B cell (primary cell): ENCODE measurements around the gene ERI2.

ENCODE experiments used
- EZH2 ChIP-seq: IDR thresholded peaks from 2 replicates; pipeline ENCODE4 v1.6.1; 2012; ENCODE audit warnings: borderline replicate concordance, low read depth, mild to moderate bottlenecking, moderate library complexity, low read length; ENCODE audit not compliant: insufficient read depth, poor library complexity, severe bottlenecking
- TF ChIP-seq, protein P1 (sequence below): fragments of 200-600 bp; IDR thresholded peaks from one replicate; pipeline ENCODE4 v1.8.0; 2022; ENCODE audit warnings: antibody characterized with exemption, mild to moderate bottlenecking

DNA sequence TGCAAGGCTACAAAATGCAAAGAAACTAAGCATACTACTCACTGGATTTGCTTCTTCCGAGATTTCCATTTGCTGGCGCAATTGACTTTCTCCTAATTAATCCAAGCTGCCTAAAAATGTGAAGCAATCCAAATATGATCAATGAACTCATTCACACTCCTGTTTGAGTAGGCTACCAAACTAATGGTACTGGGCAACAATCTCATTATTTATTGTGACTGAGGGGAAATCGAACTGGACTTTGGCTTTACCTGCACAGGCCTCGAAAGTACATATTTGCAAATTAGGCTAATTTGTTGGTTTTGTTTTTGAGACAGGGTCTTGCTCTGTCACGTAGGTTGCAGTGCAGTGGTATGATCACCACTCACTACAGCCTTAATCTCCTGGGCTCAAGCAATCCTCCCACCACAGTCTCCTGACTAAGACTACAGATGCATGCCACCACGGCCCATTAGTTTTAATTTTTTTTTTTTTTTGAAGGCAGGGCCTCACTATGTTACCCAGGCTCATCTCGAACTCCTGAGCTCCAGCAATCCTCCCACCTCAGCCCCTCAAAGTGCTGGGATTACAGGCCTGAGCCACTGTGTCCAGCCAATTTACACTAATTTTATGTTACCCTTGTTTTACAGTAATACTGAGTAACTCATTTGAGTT is 2.6 kb downstream of the ERI2 start:
- TF ChIP-seq, protein P1, sequence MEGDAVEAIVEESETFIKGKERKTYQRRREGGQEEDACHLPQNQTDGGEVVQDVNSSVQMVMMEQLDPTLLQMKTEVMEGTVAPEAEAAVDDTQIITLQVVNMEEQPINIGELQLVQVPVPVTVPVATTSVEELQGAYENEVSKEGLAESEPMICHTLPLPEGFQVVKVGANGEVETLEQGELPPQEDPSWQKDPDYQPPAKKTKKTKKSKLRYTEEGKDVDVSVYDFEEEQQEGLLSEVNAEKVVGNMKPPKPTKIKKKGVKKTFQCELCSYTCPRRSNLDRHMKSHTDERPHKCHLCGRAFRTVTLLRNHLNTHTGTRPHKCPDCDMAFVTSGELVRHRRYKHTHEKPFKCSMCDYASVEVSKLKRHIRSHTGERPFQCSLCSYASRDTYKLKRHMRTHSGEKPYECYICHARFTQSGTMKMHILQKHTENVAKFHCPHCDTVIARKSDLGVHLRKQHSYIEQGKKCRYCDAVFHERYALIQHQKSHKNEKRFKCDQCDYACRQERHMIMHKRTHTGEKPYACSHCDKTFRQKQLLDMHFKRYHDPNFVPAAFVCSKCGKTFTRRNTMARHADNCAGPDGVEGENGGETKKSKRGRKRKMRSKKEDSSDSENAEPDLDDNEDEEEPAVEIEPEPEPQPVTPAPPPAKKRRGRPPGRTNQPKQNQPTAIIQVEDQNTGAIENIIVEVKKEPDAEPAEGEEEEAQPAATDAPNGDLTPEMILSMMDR, result no peak
- TF ChIP-seq EZH2, result no peak
